Inferior parietal cortex (tissue), 1 donor: ENCODE results near the gene GTPBP4.

ENCODE experiments used
- DNase-seq: peaks from one replicate; pipeline ENCODE4 v3.0.0-alpha.2; 2016; ENCODE audit errors: extremely low spot score

The GTPBP4 gene

DNA sequence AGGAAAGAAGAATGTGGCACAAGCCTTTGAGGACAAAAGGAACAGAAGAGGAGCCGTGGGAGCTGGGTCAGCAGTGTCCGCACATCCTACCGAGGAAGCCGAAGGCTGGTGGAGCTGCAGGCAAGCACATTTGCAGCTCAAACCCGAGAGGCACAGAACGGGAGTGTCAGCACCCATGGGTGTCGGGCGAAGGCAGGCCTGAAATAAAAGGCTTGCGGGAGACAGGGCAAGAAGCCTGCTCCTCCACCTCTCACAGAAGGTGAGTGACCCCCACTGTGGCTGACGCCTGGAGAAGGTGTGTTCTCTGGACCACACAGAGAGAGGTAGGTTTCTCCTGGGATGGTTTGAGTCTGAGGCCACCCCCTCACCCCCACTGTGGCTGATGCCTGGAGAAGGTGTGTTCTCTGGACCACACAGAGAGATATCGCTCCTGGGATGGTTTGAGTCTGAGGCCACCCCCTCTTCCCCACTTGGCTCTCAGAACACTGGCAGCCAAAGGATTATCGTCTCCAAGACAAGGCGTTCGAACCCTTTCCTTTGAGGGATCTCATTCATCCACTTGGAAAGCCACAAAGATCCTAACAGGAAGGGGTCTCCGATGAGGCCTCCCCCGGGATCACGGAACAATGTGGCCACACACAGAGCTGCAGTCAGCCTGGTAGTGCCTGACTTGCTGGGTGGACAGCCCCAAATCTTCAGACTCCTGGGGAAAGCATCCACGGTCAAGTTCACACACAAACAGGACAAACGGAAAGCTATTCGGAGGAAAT, 21.6 kb upstream of the GTPBP4 start:
- DNase-seq, result no peak

DNA sequence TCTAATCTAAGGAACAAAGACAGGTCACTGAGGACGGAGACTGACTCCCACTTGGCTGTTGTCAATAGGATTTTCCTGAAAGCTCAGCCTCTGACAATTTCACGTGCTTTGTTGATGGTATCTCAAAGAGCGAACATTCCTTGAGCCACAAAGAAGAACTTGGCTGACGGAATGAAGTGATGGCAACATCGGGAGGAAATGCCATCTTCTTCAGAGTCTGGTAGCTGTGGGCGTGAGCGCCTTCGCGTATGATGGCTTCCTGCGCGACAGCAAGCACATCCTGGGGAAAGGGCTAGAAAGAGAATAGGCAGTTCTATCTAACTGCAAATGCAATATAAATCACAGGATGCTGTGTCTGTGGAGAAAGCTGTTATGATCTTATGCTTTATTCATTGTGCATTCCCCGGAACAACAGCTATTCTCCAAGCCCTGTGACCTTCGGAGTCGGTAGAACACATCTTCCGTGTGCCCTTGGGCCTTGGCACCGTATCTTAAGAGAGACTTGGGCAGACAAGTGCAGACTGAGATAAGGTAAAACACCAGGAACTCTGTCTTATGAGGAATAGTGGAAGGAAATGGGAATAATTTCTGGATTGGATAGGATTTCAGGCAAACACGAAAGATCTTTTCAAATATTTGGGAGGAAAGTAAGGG, 19.6 kb upstream of the GTPBP4 start:
- no peak for DNase-seq

DNA sequence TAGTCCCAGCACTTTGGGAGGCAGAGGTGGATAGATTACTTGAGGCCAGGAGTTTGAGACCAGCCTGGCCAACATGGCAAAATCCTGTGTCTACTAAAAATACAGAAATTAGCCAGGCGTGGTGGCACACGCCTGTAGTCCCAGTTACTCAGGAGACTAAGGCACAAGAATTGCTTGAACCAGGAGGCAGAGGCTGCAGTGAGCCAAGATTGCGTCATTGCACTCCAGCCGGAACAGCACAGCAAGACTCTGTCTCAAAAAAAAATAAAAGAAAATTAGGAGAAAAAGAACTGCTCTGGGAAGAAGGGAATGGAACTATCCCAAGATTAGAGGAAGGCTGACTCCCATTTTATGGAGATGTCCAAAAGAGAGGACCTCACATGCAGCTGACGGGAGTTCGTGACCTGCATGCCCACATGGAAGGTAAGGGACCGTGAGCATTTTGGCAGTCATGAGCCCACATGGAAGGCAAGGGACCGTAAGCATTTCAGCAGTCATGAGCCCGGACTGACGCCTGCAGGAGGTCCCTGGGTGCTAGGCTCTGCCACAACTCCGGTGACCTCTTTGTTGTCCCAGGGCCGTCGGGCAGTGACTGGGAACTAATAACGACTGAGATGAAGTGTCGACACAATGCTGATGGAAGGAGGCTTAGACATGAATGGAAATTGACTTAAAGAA, 18.6 kb upstream of the GTPBP4 start:
- DNase-seq, result no peak

DNA sequence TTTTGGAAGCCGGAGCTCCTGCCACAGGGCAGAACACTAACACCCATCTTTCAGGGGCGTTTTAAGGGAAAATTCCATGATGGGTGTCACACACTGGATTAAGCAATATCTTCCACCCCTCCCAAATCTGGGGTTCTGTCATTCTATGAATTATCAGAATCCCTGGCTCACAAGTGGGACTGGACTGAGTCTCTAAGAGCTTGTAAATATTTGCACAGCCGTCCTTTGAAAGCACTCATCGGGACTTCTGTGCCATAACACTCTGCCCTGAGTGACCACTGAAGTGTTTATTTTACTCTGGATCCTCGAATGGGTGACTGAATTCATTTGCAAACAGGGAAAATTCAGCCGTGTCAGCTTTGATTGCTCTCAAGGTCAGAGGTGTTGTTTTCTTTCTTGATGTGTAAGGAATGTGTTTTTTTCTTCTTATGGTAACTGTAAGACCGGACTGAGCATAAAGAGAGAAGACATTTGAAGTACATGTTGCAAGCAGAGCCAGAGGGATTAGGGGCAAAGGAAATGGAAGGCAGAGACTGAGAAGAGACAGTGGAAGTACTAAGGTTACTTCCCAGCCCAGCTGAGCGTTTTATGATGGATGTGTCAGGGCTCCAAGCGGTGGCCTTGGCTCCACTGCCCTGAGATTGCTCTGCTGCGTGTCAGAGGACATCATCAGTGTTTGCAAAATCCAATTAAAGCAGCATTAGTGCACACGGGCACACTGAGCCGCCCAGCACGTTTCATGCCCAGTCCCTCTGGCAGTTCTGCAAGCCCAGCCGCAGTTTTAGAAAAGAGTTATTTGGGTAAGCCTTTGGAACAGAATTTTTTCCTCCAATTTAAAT, 17.7 kb upstream of the GTPBP4 start:
- no peak for DNase-seq

DNA sequence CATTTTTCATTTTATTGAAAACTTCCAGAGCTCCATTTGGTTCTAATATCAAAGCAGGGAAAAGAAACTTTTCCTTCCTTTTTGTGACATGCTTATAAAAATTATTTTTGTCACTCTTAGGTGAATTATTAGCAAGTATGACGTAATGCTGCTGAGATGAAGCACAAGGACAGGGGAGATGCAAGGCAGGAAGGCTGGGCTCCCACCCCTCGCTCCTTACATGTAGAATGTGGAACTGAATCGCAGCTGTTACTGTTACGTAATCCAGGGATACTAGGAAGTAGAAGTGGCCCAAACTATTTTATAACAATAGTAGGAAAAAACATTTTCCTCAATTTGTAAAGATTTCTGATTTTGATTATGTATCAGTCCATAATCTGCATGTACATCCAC, 17.1 kb upstream of the GTPBP4 start:
- no peak for DNase-seq

DNA sequence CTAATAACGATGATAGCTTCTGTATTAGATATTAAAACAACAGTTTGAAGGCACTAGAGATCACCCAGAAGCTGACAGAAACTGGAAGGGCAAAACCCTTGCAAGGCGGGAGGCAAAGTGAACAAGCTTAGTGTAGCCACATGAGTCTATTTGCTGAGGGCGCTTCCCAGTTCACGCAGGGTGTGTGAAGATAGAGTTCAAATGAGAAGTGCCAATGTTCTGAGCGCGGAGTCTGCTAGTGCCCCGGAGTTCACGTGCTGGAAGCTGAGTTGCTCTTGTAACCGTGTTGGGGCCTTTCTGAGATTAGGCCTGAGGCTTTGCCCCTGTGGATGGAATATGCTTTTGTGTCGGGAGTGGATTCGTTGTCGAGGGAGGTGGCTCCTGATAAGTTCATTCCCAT, 16.6 kb upstream of the GTPBP4 start:
- no peak for DNase-seq

DNA sequence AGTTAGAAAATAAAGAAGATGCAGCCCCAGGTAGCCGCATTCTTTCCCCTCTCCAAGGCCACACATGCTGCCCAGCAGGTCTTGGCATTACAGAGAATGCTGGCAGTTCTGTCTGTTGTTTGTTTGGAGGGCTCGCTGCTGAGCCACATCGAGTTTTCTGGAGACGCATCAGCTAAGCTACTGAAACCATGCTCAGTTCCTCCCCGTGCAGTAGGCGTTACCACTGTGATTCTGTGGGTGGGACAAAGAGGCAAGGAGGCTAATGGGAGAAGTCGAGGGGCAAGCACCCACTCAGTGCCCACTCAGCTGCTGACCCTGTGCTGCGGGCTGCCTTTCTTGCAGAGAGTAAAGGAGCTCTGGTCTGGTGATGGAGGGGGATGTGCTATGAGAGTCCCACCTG, 15.5 kb upstream of the GTPBP4 start:
- no peak for DNase-seq

DNA sequence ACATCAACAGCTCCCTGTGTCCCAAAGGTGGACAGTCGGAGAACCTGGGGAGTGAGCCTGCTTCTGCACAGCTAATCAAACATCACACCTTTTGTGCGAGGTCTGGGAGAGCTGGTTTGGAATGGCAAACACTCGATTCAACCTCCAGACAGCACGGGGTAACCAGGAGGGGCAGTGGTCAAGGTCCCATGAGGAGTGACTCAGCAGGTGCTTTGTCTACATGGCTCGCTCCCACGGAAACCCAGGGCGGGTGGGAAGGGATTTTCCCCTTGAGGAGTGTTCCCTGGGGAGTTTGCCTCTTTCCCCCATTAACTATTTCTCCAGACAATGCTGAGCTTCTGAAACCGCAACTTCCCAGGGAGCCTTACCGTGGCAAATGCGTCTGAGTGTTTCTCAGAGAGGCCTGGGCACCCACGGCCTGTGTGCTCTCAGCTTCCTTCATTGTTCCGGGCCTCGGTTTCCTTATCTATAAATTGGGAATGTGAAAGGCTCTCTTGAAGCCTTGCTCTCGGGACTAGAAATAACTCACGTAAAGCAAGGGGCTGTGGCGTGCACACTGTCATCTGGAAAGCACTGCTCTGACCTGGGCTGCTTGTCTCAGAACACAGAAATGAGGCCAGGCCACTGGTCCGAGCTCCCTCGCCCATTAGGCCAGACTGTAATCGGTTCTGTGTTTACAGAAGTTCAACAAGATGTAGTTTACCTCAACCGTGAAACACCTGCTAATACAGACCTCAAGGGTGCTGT, 14.0 kb upstream of the GTPBP4 start:
- no peak for DNase-seq

DNA sequence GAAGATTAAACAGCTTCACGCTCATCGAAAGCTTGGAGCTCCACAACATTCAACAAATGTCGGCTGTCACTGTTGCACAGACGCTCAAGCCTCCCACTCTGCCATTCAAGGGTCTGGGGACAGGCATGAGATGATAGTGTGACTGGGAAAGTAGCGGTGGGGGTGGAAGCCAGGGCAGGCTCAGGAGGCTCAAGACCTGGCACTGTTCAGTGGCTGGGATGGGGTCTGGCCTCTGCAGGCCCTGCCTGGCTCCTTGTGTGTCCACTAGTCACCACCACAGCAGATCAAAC, 13.5 kb upstream of the GTPBP4 start:
- DNase-seq, result no peak

DNA sequence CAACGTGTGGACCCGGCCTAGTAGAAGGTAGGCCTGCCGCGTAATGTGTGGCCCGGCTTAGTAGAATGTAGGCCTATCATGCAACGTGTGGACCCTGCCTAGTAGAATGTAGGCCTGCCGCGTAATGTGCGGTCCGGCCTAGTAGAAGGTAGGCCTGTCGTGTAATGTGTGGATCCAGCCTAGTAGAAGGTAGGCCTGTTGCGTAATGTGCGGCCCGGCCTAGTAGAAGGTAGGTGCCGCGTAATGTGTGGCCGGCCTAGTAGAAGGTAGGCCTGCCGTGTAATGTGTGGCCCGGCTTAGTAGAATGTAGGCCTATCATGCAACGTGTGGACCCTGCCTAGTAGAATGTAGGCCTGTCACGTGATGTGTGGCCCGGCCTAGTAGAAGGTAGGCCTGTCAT, 11.9 kb upstream of the GTPBP4 start:
- no peak for DNase-seq

DNA sequence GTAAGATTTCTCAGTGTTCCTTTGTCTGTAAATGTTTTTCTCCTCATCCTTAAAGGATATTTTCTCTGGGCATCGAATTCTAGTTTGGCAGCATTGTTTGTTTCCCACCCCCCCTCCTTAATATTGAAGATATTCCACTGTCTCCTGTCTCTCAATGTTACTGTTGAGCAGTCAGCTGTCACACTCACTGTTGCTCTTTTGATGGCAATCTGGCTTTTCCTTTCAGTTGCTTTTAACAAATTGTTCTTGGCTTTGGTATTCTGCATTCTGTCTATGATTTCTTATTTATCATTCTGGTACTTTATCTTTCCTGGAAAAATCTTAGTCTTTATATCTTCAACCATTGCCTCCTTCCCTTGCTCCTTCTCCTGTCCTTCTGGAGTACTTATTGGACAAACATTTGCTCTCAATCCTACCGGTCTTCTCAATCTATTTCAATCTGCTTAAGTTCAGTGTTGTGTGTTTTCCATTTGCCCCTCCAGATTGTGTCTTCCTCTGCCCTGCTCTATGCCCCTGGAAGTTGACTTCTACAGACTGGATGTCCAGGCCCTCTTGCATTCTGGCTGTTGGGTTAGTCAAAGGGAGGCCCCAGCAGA, 9.3 kb upstream of the GTPBP4 start:
- no peak for DNase-seq

DNA sequence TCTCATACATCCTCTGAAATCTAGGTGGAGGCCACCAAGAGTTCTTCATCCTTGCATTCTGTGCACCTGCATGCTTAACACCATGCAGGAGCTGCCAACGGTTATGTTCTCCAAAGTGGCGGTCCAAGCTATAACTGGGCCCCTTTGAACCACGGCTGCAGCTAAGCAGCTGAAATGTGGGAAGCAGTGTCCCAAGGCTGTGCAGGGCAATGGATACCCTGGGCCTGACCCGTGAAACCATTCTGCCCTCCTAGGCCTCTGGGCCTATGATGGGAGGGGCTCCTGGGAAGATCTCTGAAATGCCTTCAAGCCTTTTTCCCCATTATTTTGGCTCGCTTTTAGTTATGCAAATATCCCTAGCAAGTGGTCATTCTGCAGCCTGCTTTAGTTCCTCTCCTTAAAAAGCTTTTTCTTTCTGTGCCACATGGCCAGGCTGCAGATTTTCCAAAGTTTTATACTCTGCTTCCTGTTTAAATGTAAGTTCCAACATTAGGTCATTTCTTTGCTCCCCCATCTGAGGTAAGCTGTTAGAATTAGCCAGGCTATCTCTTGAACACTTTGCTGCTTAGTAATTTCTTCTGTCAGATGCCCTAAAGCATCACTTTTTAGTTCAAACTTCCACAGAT, 7.7 kb upstream of the GTPBP4 start:
- DNase-seq, result no peak

DNA sequence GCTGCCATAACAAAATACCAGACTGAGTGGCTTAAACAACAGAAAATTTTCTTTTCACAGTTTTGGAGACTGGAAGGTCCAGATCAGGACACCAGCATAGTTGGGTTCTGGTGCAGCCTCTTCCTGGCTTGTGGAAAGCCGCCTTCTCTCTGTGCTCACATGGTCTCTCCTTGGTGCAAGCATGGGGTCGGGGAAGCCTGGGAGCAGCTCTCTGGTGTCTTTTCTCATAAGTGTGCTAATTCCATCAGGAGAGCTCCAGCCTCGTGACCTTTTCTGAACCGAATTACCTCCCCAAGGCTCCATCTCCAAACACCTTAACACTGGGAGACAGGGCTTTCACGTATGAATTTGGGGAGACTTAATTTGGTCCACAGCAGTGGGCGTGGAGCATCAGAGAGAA, 4.8 kb upstream of the GTPBP4 start:
- no peak for DNase-seq

DNA sequence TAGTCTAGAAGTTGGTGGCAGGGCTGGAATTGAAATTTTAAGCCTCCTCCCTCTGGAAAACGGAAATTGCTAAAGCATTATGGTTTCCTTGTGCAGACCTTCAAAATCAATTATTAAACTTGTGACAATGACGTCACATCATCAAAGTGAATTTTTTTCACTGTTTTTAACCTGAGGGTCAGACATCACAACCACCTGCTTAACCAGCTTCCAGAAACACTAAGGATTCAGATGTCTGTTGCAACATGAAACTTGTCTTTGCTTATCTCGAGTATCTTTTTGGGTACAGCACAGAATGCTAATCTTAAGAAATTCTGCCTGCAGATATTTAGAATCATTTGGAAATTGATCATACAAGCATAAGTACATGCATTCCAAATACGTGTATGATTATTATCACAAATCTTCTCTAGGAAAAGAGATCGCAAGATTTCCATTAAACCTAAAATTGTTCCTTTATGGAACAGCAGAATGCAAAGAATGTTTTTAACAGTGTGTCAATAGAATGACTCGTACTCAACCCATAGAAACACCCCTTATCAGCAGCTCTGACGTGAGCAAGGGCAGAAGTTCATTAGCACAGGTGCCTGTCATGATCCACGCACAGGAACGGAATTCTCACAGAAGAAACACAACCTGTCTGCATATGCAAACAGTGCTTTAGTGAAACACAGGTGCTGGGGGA, 4.1 kb upstream of the GTPBP4 start:
- no peak for DNase-seq

DNA sequence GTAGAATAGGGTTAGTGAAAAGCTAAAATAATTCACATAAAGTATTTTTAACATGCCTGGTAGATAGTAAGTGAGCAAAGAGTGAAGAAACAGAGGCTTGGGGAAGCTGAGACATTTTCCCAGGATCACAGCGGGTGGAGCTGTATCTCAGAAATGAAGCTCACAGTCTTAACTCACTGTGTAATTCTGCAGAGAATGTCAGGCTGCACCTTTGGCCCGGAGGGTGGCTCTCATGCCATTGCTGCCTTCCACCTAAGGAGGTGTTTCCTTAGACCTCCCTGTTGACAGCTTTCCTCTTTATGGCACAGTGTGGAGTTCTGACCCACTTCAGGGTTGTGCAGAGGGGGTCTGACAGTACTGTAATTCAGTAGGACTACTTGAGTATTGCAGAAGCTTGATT, 2.9 kb upstream of the GTPBP4 start:
- no peak for DNase-seq

DNA sequence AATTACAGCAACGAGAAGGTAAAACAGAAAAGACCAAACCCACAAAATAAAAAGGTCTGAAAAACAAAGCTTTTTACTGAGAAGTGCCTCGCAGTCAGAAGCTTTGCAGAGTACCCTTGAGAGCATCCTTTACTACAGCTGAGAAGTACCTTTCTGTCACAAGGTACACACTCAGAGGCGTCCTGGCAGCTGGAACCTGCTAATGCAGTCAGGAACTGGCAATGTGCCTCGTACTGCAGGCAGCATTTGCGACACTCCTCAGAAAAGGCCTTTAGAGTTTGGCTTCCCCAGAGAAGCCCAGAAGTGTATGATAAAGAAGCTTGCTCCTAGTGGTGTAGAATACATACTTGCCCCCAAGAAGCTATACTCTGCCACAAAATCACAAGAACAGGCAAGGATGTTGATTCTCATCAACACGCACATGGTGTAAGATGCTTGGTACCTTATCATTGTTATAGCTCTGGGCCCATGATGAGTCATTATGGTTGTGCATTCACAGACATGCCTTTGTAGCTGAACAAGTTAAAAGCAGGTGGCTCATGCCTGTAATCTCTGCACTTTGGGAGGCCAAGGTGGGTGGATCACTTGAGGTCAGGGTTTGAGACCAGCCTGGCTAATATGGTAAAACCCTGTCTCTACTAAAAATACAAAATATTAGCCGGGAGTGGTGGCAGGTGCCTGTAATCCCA, 2.0 kb upstream of the GTPBP4 start:
- DNase-seq, result peak; percentile 1

DNA sequence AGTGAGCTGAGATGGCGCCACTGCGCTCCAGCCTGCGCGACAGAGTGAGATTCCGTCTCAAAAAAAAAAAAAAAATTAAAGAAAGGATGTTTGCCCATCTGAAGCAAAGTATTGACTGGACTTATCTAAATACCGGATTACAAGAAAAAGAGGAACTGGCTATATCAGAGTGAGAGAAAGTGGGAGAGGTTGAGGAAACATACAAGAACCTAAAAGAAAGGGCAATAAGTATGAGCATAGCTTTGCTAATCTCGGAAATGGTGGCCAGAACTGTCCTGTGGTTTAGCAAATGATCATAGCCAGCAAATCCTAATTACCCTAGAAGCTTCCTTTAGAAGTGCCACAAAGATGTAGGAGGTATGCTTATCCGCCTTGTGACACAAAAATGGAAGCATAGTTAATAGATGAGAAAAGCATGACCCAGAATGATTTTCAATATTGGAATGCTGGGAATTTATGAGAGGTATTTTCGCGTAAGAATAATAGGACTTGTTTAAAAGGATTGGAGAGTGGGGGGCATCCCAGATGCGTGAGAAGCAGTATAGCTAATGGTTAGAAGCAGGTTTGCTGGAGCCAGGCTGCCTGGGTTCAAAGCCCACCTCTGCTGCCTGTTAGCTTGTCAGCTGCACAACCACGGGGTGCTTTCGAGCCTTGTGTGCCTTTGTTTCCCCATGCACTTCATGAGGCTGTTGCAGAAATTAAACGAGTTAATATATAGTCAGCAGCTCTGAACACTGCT, 1.2 kb upstream of the GTPBP4 start:
- peak; percentile 3 for DNase-seq

DNA sequence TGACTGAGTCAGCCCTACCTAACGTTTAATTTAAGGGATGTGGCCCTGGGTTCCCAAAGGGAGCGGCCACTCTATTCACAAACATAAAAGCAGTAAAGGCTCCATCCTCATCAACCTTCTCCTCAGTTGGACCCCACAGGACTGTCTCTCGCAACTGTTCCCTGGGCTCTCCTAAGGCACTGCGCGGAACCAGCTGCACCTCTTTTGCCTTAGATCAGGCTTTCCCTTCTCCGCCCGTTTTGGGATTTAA, 689 bp upstream of the GTPBP4 start:
- peak; percentile 12 for DNase-seq
